ENCODE data around the gene CLEC18A.

CLEC18A gene

GRCh38 chr16:69910964-69911363 lies 40.2 kb upstream of the CLEC18A start:
- H3K27ac ChIP-seq = no peak overlapping the region
- no peak for TF ChIP-seq CTCF (IDR thresholded peaks at IDR 0.05)

GRCh38 chr16:69916462-69916861 lies 34.7 kb upstream of the CLEC18A start:
- TF ChIP-seq ZFX (IDR thresholded peaks at IDR 0.05; ENCODE audit: borderline replicate concordance) = no peak
- H3K27ac ChIP-seq = no peak overlapping the region

GRCh38 chr16:69917311-69917710 lies 33.8 kb upstream of the CLEC18A start:
- no peak overlapping the region for H3K27ac ChIP-seq
- TF ChIP-seq ZFX (IDR thresholded peaks at IDR 0.05; ENCODE audit: borderline replicate concordance) (no peak), CTCF (IDR thresholded peaks at IDR 0.05) (no peak)

- TF ChIP-seq CTCF (IDR thresholded peaks at IDR 0.05) (no peak), ZFX (IDR thresholded peaks at IDR 0.05; ENCODE audit: borderline replicate concordance) (no peak)
- H3K27ac ChIP-seq = no peak overlapping the region
Observed at GRCh38 chr16:69917739-69918138, 33.4 kb upstream of the CLEC18A start.

GRCh38 chr16:69918241-69918640 lies 32.9 kb upstream of the CLEC18A start:
- TF ChIP-seq ZFX (IDR thresholded peaks at IDR 0.05; ENCODE audit: borderline replicate concordance) (no peak), CTCF (IDR thresholded peaks at IDR 0.05) (no peak)
- no peak overlapping the region for H3K27ac ChIP-seq

- TF ChIP-seq CTCF (IDR thresholded peaks at IDR 0.05) (no peak), ZFX (IDR thresholded peaks at IDR 0.05; ENCODE audit: borderline replicate concordance) (no peak)
Observed at GRCh38 chr16:69921127-69921526, 30.0 kb upstream of the CLEC18A start.

GRCh38 chr16:69922200-69922599 lies 28.9 kb upstream of the CLEC18A start:
- TF ChIP-seq CTCF (IDR thresholded peaks at IDR 0.05) (no peak), ZFX (IDR thresholded peaks at IDR 0.05; ENCODE audit: borderline replicate concordance) (no peak)
- H3K27ac ChIP-seq = no peak overlapping the region

More at GRCh38 chr16:69921127-69921526, 30.0 kb upstream of the CLEC18A start:
- no peak overlapping the region for H3K27ac ChIP-seq

- no peak for TF ChIP-seq ZFX (IDR thresholded peaks at IDR 0.05; ENCODE audit: borderline replicate concordance)
- no peak for TF ChIP-seq CTCF (IDR thresholded peaks at IDR 0.05)
- no peak overlapping the region for H3K27ac ChIP-seq
Observed at GRCh38 chr16:69924041-69924775, 26.9 kb upstream of the CLEC18A start.
